KMS-11 (cell line): ENCODE measurements around the gene MGAT4A.
"Not testable (repeated sequence)": the region's sequence is repeated elsewhere in the genome, so short reads cannot be mapped to it uniquely, and the experiment has no call there.

Source experiments
- H2AFZ ChIP-seq: fragments of 200-600 bp; sonication (generic); 2 replicates; pipeline ENCODE4 v1.6.1; 2016; ENCODE audit warnings: antibody characterized with exemption, mixed run types, low read depth
- H3K27ac ChIP-seq: fragments of 200-600 bp; sonication (generic); 2 replicates; pipeline ENCODE4 v1.6.1; 2016; ENCODE audit warnings: mild to moderate bottlenecking, mixed run types
- H3K27me3 ChIP-seq: fragments of 200-600 bp; sonication (generic); 2 replicates; pipeline ENCODE4 v1.6.1; 2017; ENCODE audit warnings: mild to moderate bottlenecking, low read depth, mixed run types, moderate library complexity; ENCODE audit not compliant: insufficient read depth
- H3K36me3 ChIP-seq: fragments of 200-600 bp; sonication (generic); 2 replicates; pipeline ENCODE4 v1.6.1; 2017; ENCODE audit warnings: mild to moderate bottlenecking, mixed run types; ENCODE audit not compliant: insufficient read depth
- H3K4me1 ChIP-seq: fragments of 200-600 bp; sonication (generic); 2 replicates; pipeline ENCODE4 v1.6.1; 2016; ENCODE audit warnings: mild to moderate bottlenecking, low read depth, mixed run types; ENCODE audit not compliant: poor library complexity, severe bottlenecking
- H3K4me2 ChIP-seq: fragments of 200-600 bp; sonication (generic); 2 replicates; pipeline ENCODE4 v1.7.0; 2016; ENCODE audit warnings: mild to moderate bottlenecking, mixed run types
- H3K4me3 ChIP-seq: fragments of 200-600 bp; sonication (generic); IDR thresholded peaks from 2 replicates; pipeline ENCODE4 v1.6.1; 2017; ENCODE audit warnings: low read depth, low read length, mixed read lengths; ENCODE audit not compliant: insufficient read depth
- H3K79me2 ChIP-seq: fragments of 200-600 bp; sonication (generic); 2 replicates; pipeline ENCODE4 v1.6.1; 2016; ENCODE audit warnings: low read depth, mixed run types; ENCODE audit not compliant: insufficient read depth
- H3K9ac ChIP-seq: fragments of 200-600 bp; sonication (generic); 2 replicates; pipeline ENCODE4 v1.6.1; 2016; ENCODE audit warnings: mild to moderate bottlenecking, mixed run types
- H4K20me1 ChIP-seq: fragments of 200-600 bp; sonication (generic); 2 replicates; pipeline ENCODE4 v1.6.1; 2016; ENCODE audit warnings: mild to moderate bottlenecking, mixed run types; ENCODE audit not compliant: insufficient read depth
- CTCF ChIP-seq: fragments of 200-600 bp; sonication (generic); conservative IDR thresholded peaks from 2 replicates; pipeline ENCODE4 v1.6.1; 2017; ENCODE audit warnings: low read depth, mild to moderate bottlenecking, antibody characterized with exemption, low read length, moderate library complexity, mixed read lengths

The MGAT4A gene

GRCh38 chr2:98598781-98599428 lies 132.0 kb downstream of the MGAT4A start:
- Histone ChIP-seq H3K27ac (no peak overlapping the region), H3K4me2 (no peak overlapping the region), H3K27me3 (no peaks in the 10 kb centered on the region), H3K9ac (no peak overlapping the region), H4K20me1 (no peaks in the 10 kb centered on the region), H3K79me2 (no peaks in the 10 kb centered on the region), H3K4me1 (peaks cover 8% of the 10 kb centered on the region), H3K36me3 (no peaks in the 10 kb centered on the region), H3K4me3 (no peak overlapping the region), H2AFZ (no peak overlapping the region)
- no peak for TF ChIP-seq CTCF

GRCh38 chr2:98594665-98595064 lies 136.3 kb downstream of the MGAT4A start:
- not testable (repeated sequence) for H3K27me3 ChIP-seq, H3K79me2 ChIP-seq, H3K9ac ChIP-seq, H4K20me1 ChIP-seq, H3K4me3 ChIP-seq, H2AFZ ChIP-seq, H3K36me3 ChIP-seq, H3K4me1 ChIP-seq, H3K27ac ChIP-seq, H3K4me2 ChIP-seq

GRCh38 chr2:98592565-98592964 lies 138.4 kb downstream of the MGAT4A start:
- H3K79me2 ChIP-seq, result no peaks in the 10 kb centered on the region
- H4K20me1 ChIP-seq, result no peaks in the 10 kb centered on the region
- TF ChIP-seq CTCF, result no peak
- H3K4me1 ChIP-seq, result no peaks in the 10 kb centered on the region
- H3K27me3 ChIP-seq, result no peaks in the 10 kb centered on the region
- no peak overlapping the region for H3K4me3 ChIP-seq
- no peak overlapping the region for H3K4me2 ChIP-seq
- no peak overlapping the region for H3K27ac ChIP-seq
- H3K9ac ChIP-seq, result no peak overlapping the region
- no peaks in the 10 kb centered on the region for H3K36me3 ChIP-seq
- no peak overlapping the region for H2AFZ ChIP-seq

GRCh38 chr2:98589489-98589888 lies 141.4 kb downstream of the MGAT4A start:
- Histone ChIP-seq H4K20me1 (no peaks in the 10 kb centered on the region), H3K4me3 (no peak overlapping the region), H3K79me2 (no peaks in the 10 kb centered on the region), H3K27ac (no peak overlapping the region), H3K4me1 (no peaks in the 10 kb centered on the region), H3K27me3 (no peaks in the 10 kb centered on the region), H3K4me2 (no peak overlapping the region), H3K36me3 (no peaks in the 10 kb centered on the region), H2AFZ (no peak overlapping the region), H3K9ac (no peak overlapping the region)
- no peak for TF ChIP-seq CTCF

GRCh38 chr2:98588880-98589431 lies 142.0 kb downstream of the MGAT4A start:
- no peak overlapping the region for H3K27ac ChIP-seq
- no peak overlapping the region for H2AFZ ChIP-seq
- no peaks in the 10 kb centered on the region for H3K27me3 ChIP-seq
- H3K79me2 ChIP-seq, result no peaks in the 10 kb centered on the region
- no peaks in the 10 kb centered on the region for H3K36me3 ChIP-seq
- H3K4me2 ChIP-seq, result no peak overlapping the region
- H3K4me3 ChIP-seq, result no peak overlapping the region
- TF ChIP-seq CTCF, result no peak
- H3K4me1 ChIP-seq, result no peaks in the 10 kb centered on the region
- no peak overlapping the region for H3K9ac ChIP-seq
- no peaks in the 10 kb centered on the region for H4K20me1 ChIP-seq
